Naive thymus-derived CD4-positive, alpha-beta T cell (primary cell): ENCODE results near the gene CUL3. TPM values are rescaled to one million over a fixed set of nuclear protein-coding genes. Genes with fewer than 3 reads are reported as not detected.

Experiments
- ATAC-seq: fragments of 150-1000 bp; cut with Tn5 transposase; 2 replicates; pipeline ENCODE4 v1.10.0; 2021; ENCODE audit warnings: mild to moderate bottlenecking, moderate library complexity
- CTCF ChIA-PET: fragments of 350-600 bp; sonication (Branson Sonifier 250); formaldehyde crosslinking; loops from one replicate; lab custom pipeline; 2021; ENCODE audit warnings: antibody characterized with exemption; lab: Charles Lee
- POLR2A ChIA-PET: fragments of 350-600 bp; sonication (Branson Sonifier 250); formaldehyde crosslinking; loops from one replicate; lab custom pipeline; 2021; ENCODE audit warnings: antibody characterized with exemption, inconsistent platforms; lab: Charles Lee
- DNase-seq, 9 donors: peaks; one replicate each; pipeline versions ENCODE4 v3.0.0 to v3.0.0-alpha.2; 2020 to 2022; ENCODE audit warnings: mixed read lengths in 1 of 9
- H3K27ac ChIP-seq: one replicate; pipeline ENCODE4 v1.7.0; 2013; ENCODE audit warnings: mild to moderate bottlenecking, low read depth, low read length, moderate library complexity
- H3K27me3 ChIP-seq, 2 donors: one replicate each; pipeline ENCODE4 v1.7.0; 2013; ENCODE audit warnings: low read length in 2 of 2, mild to moderate bottlenecking in 2 of 2, moderate library complexity in 2 of 2; ENCODE audit not compliant: control insufficient read depth in 2 of 2, insufficient read depth in 2 of 2
- H3K36me3 ChIP-seq, 3 experiments: 1 replicate in 2 of 3; 2 replicates in 1 of 3; pipeline ENCODE4 v1.7.0; 2013; ENCODE audit warnings: low read length in 3 of 3, mild to moderate bottlenecking in 3 of 3, moderate library complexity in 1 of 3; ENCODE audit not compliant: insufficient read depth in 3 of 3, control insufficient read depth in 2 of 3
- H3K4me1 ChIP-seq, 2 donors: one replicate each; pipeline ENCODE4 v1.7.0; 2013; ENCODE audit warnings: low read length in 2 of 2, mild to moderate bottlenecking in 2 of 2, moderate library complexity in 1 of 2; ENCODE audit not compliant: control insufficient read depth in 2 of 2, insufficient read depth in 2 of 2
- H3K4me3 ChIP-seq: 2 replicates; pipeline ENCODE4 v1.7.0; 2013; ENCODE audit warnings: mild to moderate bottlenecking, low read length
- H3K9me3 ChIP-seq, 3 experiments: 1 replicate in 2 of 3; 2 replicates in 1 of 3; pipeline ENCODE4 v1.7.0; 2013; ENCODE audit warnings: low read length in 3 of 3; ENCODE audit not compliant: control insufficient read depth in 2 of 3
- H3K27ac Mint-ChIP-seq, 9 donors: one replicate each; pipeline ENCODE4 v1.8.0; 2020 to 2022; ENCODE audit warnings: mixed read lengths in 9 of 9, mild to moderate bottlenecking in 8 of 9, moderate library complexity in 5 of 9, inconsistent platforms in 2 of 9
- H3K27me3 Mint-ChIP-seq, 5 donors: one replicate each; pipeline ENCODE4 v1.8.0; 2021 to 2022; ENCODE audit warnings: mixed read lengths in 5 of 5, mild to moderate bottlenecking in 1 of 5
- H3K36me3 Mint-ChIP-seq, 5 donors: one replicate each; pipeline ENCODE4 v1.8.0; 2020 to 2022; ENCODE audit warnings: mixed read lengths in 5 of 5, mild to moderate bottlenecking in 3 of 5, inconsistent platforms in 1 of 5
- H3K4me1 Mint-ChIP-seq, 7 donors: one replicate each; pipeline ENCODE4 v1.8.0; 2020 to 2022; ENCODE audit warnings: mixed read lengths in 7 of 7, mild to moderate bottlenecking in 3 of 7, inconsistent platforms in 1 of 7
- H3K4me3 Mint-ChIP-seq, 10 donors: one replicate each; pipeline ENCODE4 v1.8.0; 2020 to 2022; ENCODE audit warnings: mild to moderate bottlenecking in 10 of 10, mixed read lengths in 10 of 10, moderate library complexity in 6 of 10, inconsistent platforms in 2 of 10
- H3K9me3 Mint-ChIP-seq, 11 donors: one replicate each; pipeline ENCODE4 v1.8.0; 2020 to 2022; ENCODE audit warnings: mixed read lengths in 11 of 11, mild to moderate bottlenecking in 4 of 11, inconsistent platforms in 1 of 11, moderate library complexity in 1 of 11
- intact Hi-C, 2 donors: fragments of 100-400 bp; cut with micrococcal nuclease; formaldehyde crosslinking; loops; one replicate each; pipeline ENCODE4 v1.15.1; 2023
- polyA plus RNA-seq, 2 donors: library from polyadenylated mRNA; unstranded; fragments of 300-500 nt; fragmentation: Illumina TruSeq; gene quantifications; one replicate each; pipeline ENCODE4 v1.2.3, GENCODE V29; 2021
- total RNA-seq, 6 experiments: library from RNA in 5 of 6; stranded (reverse) in 5 of 6; gene quantifications; 1 replicate in 5 of 6; 2 replicates in 1 of 6; pipeline ENCODE4 v1.2.3 and lab custom pipeline; 2021 to 2026

CUL3 gene
- total and polyA plus RNA-seq, 7 experiments from 2014 or later: 21.4 to 97.0 (median 84.3) TPM

- Mint-ChIP-seq H3K27me3 (no peaks in the 10 kb centered on the region), H3K9me3 (no peaks in the 10 kb centered on the region), H3K36me3 (peaks cover 0 to 11% (median 4%) of the 10 kb centered on the region in 5 donors), H3K4me3 (peak overlapping the region; percentile 22 to 85 (median 72)), H3K27ac (peak overlapping the region in 6 of 9 donors; percentile 0 to 56 (median 17)), H3K4me1 (peaks cover 56 to 99% (median 95%) of the 10 kb centered on the region in 7 donors)
- no peak for DNase-seq
- no peaks in the 10 kb centered on the region for H3K36me3 ChIP-seq
- no peaks in the 10 kb centered on the region for H3K27me3 ChIP-seq
- peak; percentile 47 for ATAC-seq
- no peak overlapping the region for H3K27ac ChIP-seq
- H3K4me3 ChIP-seq: peak overlapping the region; percentile 5
- no peaks in the 10 kb centered on the region for H3K9me3 ChIP-seq
- H3K4me1 ChIP-seq: peaks cover 69 to 70% of the 10 kb centered on the region in 2 donors
- intact Hi-C loops: loop anchor here (1.0 to 5.0 kb wide), 2 partner anchors 8 to 34 kb away; no protein-coding TSS in a partner anchor
- ChIA-PET POLR2A (interaction anchor here (2.2 kb wide), 1 partner anchor 8 kb away, joined by 7 read pairs; the partner anchor contains the start of gene CUL3), CTCF (interaction anchor here (0.6 to 0.7 kb wide), 2 partner anchors 12 to 70 kb away, joined by 3 read pairs; no protein-coding TSS in a partner anchor)
These were observed 9.0 kb downstream of the CUL3 start for GRCh38 chr2:224576088-224576715.

GRCh38 chr2:224574423-224575084, 10.6 kb downstream of the CUL3 start:
- Histone ChIP-seq H3K27me3 (no peaks in the 10 kb centered on the region), H3K4me3 (peak overlapping the region; percentile 24), H3K36me3 (no peaks in the 10 kb centered on the region), H3K4me1 (peaks cover 60 to 69% of the 10 kb centered on the region in 2 donors), H3K27ac (peak overlapping the region; percentile 32), H3K9me3 (no peaks in the 10 kb centered on the region)
- Mint-ChIP-seq H3K4me1 (peaks cover 58 to 99% (median 93%) of the 10 kb centered on the region in 7 donors), H3K36me3 (peaks cover 0 to 9% (median 4%) of the 10 kb centered on the region in 5 donors), H3K9me3 (no peaks in the 10 kb centered on the region), H3K4me3 (peak overlapping the region in 9 of 10 donors; percentile 35 to 85 (median 76)), H3K27me3 (no peaks in the 10 kb centered on the region), H3K27ac (peak overlapping the region in 7 of 9 donors; percentile 2 to 60 (median 44))
- CTCF ChIA-PET: interaction anchor here (0.5 to 1.0 kb wide), 2 partner anchors 10 to 125 kb away, joined by 3 read pairs; no protein-coding TSS in a partner anchor
- POLR2A ChIA-PET: interaction anchor here (1.3 to 2.2 kb wide), 2 partner anchors 10 to 12 kb away, joined by 3 to 7 read pairs; partner anchors contain the start of gene CUL3
- DNase-seq: peak in 5 of 9 donors; percentile 4 to 24 (median 15)
- peak; percentile 62 for ATAC-seq
- intact Hi-C loops: loop anchor here in 1 of 2 donors (1.0 to 5.0 kb wide), 3 partner anchors 8 to 72 kb away; no protein-coding TSS in a partner anchor

GRCh38 chr2:224573724-224574123, 11.4 kb downstream of the CUL3 start:
- Mint-ChIP-seq H3K4me1 (peaks cover 54 to 99% (median 93%) of the 10 kb centered on the region in 7 donors), H3K9me3 (no peaks in the 10 kb centered on the region), H3K27ac (no peak overlapping the region), H3K4me3 (peak overlapping the region in 8 of 10 donors; percentile 48 to 85 (median 72)), H3K36me3 (peaks cover 0 to 5% (median 3%) of the 10 kb centered on the region in 5 donors), H3K27me3 (no peaks in the 10 kb centered on the region)
- DNase-seq: no peak
- H3K9me3 ChIP-seq: no peaks in the 10 kb centered on the region
- peaks cover 58 to 66% of the 10 kb centered on the region in 2 donors for H3K4me1 ChIP-seq
- ChIA-PET POLR2A (interaction anchor here (1.3 kb wide), 1 partner anchor 11 kb away, joined by 3 read pairs; no protein-coding TSS in a partner anchor), CTCF (interaction anchor here (0.5 to 1.0 kb wide), 2 partner anchors 10 to 126 kb away, joined by 3 read pairs; no protein-coding TSS in a partner anchor)
- H3K4me3 ChIP-seq: peak overlapping the region; percentile 24
- H3K27ac ChIP-seq: no peak overlapping the region
- intact Hi-C loops: loop anchor here in 1 of 2 donors (1.0 to 5.0 kb wide), 2 partner anchors 7 to 71 kb away; no protein-coding TSS in a partner anchor
- no peaks in the 10 kb centered on the region for H3K36me3 ChIP-seq
- no peak for ATAC-seq
- H3K27me3 ChIP-seq: no peaks in the 10 kb centered on the region

GRCh38 chr2:224572338-224572737, 12.8 kb downstream of the CUL3 start:
- H3K27me3 Mint-ChIP-seq: no peaks in the 10 kb centered on the region
- H3K4me1 Mint-ChIP-seq: peaks cover 56 to 99% (median 94%) of the 10 kb centered on the region in 7 donors
- H3K9me3 Mint-ChIP-seq: peaks cover 0 to 8% (median 5%) of the 10 kb centered on the region in 11 donors
- peaks cover 0 to 12% (median 11%) of the 10 kb centered on the region in 5 donors for H3K36me3 Mint-ChIP-seq
- H3K9me3 ChIP-seq: no peaks in the 10 kb centered on the region
- no peaks in the 10 kb centered on the region for H3K36me3 ChIP-seq
- no peaks in the 10 kb centered on the region for H3K27me3 ChIP-seq
- peaks cover 52 to 59% of the 10 kb centered on the region in 2 donors for H3K4me1 ChIP-seq
- peak overlapping the region in 9 of 10 donors; percentile 26 to 84 (median 55) for H3K4me3 Mint-ChIP-seq
- no peak overlapping the region for H3K27ac ChIP-seq
- no peak overlapping the region for H3K4me3 ChIP-seq
- ChIA-PET CTCF (interaction anchor here (0.6 to 0.8 kb wide), 2 partner anchors 45 to 562 kb away, joined by 3 read pairs; no protein-coding TSS in a partner anchor), POLR2A (interaction anchor here (0.9 kb wide), 1 partner anchor 40 kb away, joined by 4 read pairs; no protein-coding TSS in a partner anchor)
- ATAC-seq (no peak), DNase-seq (no peak)
- H3K27ac Mint-ChIP-seq: peak overlapping the region in 1 of 9 donors; percentile 31
- intact Hi-C loops: loop anchor here in 1 of 2 donors (5.0 kb wide), 1 partner anchor 70 kb away; no protein-coding TSS in a partner anchor

GRCh38 chr2:224570328-224570993, 14.7 kb downstream of the CUL3 start:
- no peaks in the 10 kb centered on the region for H3K27me3 ChIP-seq
- H3K4me1 Mint-ChIP-seq: peaks cover 52 to 95% (median 75%) of the 10 kb centered on the region in 7 donors
- H3K36me3 Mint-ChIP-seq: peaks cover 0 to 26% (median 24%) of the 10 kb centered on the region in 5 donors
- DNase-seq (no peak), ATAC-seq (no peak)
- peak overlapping the region in 9 of 10 donors; percentile 1 to 84 (median 42) for H3K4me3 Mint-ChIP-seq
- no peaks in the 10 kb centered on the region for H3K9me3 ChIP-seq
- H3K27ac Mint-ChIP-seq: peak overlapping the region in 1 of 9 donors; percentile 34
- no peak overlapping the region for H3K27ac ChIP-seq
- H3K4me1 ChIP-seq: peaks cover 38 to 49% of the 10 kb centered on the region in 2 donors
- no peak overlapping the region for H3K4me3 ChIP-seq
- POLR2A ChIA-PET: interaction anchor here (1.2 to 1.6 kb wide), 2 partner anchors 14 to 15 kb away, joined by 4 read pairs; no protein-coding TSS in a partner anchor
- peaks cover 0 to 19% (median 6%) of the 10 kb centered on the region in 11 donors for H3K9me3 Mint-ChIP-seq
- CTCF ChIA-PET: interaction anchor here (0.5 kb wide), 1 partner anchor 1918 kb away, joined by 4 read pairs; no protein-coding TSS in a partner anchor
- H3K36me3 ChIP-seq: no peaks in the 10 kb centered on the region
- H3K27me3 Mint-ChIP-seq: no peaks in the 10 kb centered on the region
- intact Hi-C loops: loop anchor here in 1 of 2 donors (5.0 kb wide), 1 partner anchor 68 kb away; no protein-coding TSS in a partner anchor
